Calu3 (cell line): ENCODE measurements around the gene ZNF84. TPM values are rescaled to one million over a fixed set of nuclear protein-coding genes. Genes with fewer than 3 reads are reported as not detected.
A peak's percentile ranks its signal among the peaks of the same experiment; 100 is the strongest.

Experiments used
- BruUV-seq: library from RNA; stranded (reverse); fragments of 400-500 nt; replicated peaks from 2 replicates; lab custom pipeline; 2021; lab: Mats Ljungman, UMichigan
- CTCF ChIA-PET: fragments of 300-600 bp; sonication (Branson Sonifier 250); formaldehyde crosslinking; loops from one replicate; lab custom pipeline; 2022; ENCODE audit warnings: antibody characterized with exemption; lab: Charles Lee
- DNase-seq: peaks from one replicate; pipeline ENCODE4 v3.0.0; 2022
- H3K27ac Mint-ChIP-seq: one replicate; pipeline ENCODE4 v1.8.0; 2022; ENCODE audit warnings: mixed read lengths; ENCODE audit not compliant: unreplicated experiment
- H3K27me3 Mint-ChIP-seq: one replicate; pipeline ENCODE4 v1.8.0; 2022; ENCODE audit warnings: mixed read lengths; ENCODE audit not compliant: unreplicated experiment
- H3K36me3 Mint-ChIP-seq: one replicate; pipeline ENCODE4 v1.8.0; 2022; ENCODE audit warnings: mild to moderate bottlenecking, moderate library complexity, mixed read lengths; ENCODE audit not compliant: insufficient read depth, unreplicated experiment
- H3K4me1 Mint-ChIP-seq: one replicate; pipeline ENCODE4 v1.8.0; 2022; ENCODE audit warnings: mild to moderate bottlenecking, low read depth, mixed read lengths; ENCODE audit not compliant: unreplicated experiment
- H3K4me3 Mint-ChIP-seq: one replicate; pipeline ENCODE4 v1.8.0; 2022; ENCODE audit warnings: mild to moderate bottlenecking, low read depth, moderate library complexity, mixed read lengths; ENCODE audit not compliant: unreplicated experiment
- H3K9me3 Mint-ChIP-seq: one replicate; pipeline ENCODE4 v1.8.0; 2022; ENCODE audit warnings: low read depth, mixed read lengths; ENCODE audit not compliant: unreplicated experiment
- intact Hi-C: fragments of 100-400 bp; cut with micrococcal nuclease; formaldehyde crosslinking; loops from one replicate; pipeline ENCODE4 v1.10.0; 2022; ENCODE audit not compliant: unreplicated experiment
- total RNA-seq: library from RNA; stranded (reverse); gene quantifications from 2 replicates; pipeline ENCODE4 v1.2.3, GENCODE V29; 2022
- TF ChIP-seq, protein P1 (sequence below): fragments of 200-600 bp; IDR thresholded peaks from one replicate; pipeline ENCODE4 v1.8.0; 2022; ENCODE audit warnings: antibody characterized with exemption; ENCODE audit not compliant: unreplicated experiment

The ZNF84 gene
- total RNA-seq, 1 experiment from 2014 or later = 44.5 TPM

DNA sequence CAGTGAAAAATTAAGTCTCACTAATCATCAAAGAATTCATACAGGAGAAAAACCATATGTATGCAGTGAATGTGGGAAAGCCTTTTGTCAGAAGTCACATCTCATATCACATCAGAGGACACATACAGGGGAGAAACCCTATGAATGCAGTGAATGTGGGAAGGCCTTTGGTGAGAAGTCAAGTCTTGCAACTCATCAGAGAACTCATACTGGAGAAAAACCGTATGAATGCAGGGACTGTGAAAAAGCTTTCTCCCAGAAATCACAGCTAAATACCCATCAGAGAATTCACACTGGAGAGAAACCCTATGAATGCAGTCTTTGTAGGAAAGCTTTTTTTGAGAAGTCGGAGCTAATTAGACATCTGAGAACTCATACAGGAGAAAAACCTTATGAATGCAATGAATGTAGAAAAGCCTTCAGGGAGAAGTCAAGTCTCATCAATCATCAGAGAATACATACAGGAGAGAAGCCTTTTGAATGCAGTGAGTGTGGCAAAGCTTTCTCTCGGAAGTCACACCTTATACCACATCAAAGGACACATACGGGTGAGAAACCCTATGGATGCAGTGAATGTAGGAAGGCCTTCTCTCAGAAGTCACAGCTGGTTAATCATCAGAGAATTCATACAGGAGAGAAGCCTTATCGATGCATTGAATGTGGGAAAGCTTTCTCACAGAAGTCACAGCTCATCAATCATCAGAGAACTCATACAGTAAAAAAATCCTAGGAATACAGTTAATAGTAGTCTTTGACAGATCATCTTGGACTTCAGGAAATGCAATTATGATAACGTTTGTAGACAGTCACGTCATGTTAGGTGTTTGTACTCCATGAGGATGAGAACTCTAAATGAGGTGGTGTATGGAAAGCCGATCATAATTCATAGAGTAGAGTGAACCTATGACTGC lies 21.1 kb downstream of the ZNF84 start:
- Mint-ChIP-seq H3K27ac (peak overlapping the region; percentile 73), H3K36me3 (peaks cover 42% of the 10 kb centered on the region), H3K27me3 (no peaks in the 10 kb centered on the region), H3K9me3 (peaks cover 30% of the 10 kb centered on the region), H3K4me1 (no peaks in the 10 kb centered on the region), H3K4me3 (no peak overlapping the region)
- TF ChIP-seq, protein P1, sequence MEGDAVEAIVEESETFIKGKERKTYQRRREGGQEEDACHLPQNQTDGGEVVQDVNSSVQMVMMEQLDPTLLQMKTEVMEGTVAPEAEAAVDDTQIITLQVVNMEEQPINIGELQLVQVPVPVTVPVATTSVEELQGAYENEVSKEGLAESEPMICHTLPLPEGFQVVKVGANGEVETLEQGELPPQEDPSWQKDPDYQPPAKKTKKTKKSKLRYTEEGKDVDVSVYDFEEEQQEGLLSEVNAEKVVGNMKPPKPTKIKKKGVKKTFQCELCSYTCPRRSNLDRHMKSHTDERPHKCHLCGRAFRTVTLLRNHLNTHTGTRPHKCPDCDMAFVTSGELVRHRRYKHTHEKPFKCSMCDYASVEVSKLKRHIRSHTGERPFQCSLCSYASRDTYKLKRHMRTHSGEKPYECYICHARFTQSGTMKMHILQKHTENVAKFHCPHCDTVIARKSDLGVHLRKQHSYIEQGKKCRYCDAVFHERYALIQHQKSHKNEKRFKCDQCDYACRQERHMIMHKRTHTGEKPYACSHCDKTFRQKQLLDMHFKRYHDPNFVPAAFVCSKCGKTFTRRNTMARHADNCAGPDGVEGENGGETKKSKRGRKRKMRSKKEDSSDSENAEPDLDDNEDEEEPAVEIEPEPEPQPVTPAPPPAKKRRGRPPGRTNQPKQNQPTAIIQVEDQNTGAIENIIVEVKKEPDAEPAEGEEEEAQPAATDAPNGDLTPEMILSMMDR = no peak
- intact Hi-C loops = no loop called here
- BruUV-seq = TSS peak; percentile 11
- DNase-seq = no peak
- CTCF ChIA-PET = no interaction called here

DNA sequence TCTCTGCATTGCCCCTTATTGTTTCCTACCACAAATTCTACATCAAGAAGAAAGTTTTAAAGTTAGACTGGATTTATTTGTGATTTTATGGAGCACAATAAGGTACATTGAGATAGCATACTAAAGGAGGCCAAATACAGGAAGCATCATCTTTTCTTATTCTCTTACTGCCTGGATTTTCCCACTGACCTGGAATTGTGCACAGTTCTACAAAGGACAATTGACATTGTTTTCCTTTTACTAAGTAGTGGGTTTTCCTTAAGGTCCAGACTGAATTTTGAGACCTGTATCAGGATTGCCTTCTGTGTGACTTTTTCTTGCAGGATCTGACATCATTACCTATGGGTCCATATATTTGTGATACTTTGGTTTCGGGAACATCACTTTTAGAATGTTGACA lies 24.6 kb downstream of the ZNF84 start:
- no TSS peak for BruUV-seq
- Mint-ChIP-seq H3K27me3 (no peaks in the 10 kb centered on the region), H3K4me1 (no peaks in the 10 kb centered on the region), H3K36me3 (peaks cover 24% of the 10 kb centered on the region), H3K27ac (no peak overlapping the region), H3K9me3 (peaks cover 31% of the 10 kb centered on the region), H3K4me3 (no peak overlapping the region)
- intact Hi-C loops = no loop called here
- CTCF ChIA-PET = no interaction called here
- TF ChIP-seq, protein P1 = no peak
- no peak for DNase-seq

DNA sequence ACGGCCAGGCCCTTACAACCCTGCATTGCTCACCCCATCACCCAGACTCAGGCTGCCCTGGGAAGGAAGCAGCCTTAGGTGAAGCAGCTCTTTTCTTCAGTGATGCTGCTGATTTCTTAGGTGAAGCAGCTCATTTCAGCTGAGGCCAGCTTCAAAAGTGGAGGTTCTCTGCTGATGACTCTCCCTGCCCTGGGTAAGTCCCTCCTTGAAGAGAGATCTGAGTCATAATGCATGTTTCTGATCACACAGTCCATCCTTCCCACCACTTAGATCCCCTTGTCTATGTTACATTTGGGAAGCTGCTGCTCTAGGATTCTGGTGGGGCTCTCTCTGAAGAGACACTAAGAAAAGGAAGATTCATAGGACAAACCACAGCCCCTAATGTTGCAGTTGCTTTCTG lies 26.2 kb downstream of the ZNF84 start:
- peaks cover 8% of the 10 kb centered on the region for H3K36me3 Mint-ChIP-seq
- intact Hi-C loops = no loop called here
- no peaks in the 10 kb centered on the region for H3K27me3 Mint-ChIP-seq
- no peaks in the 10 kb centered on the region for H3K4me1 Mint-ChIP-seq
- no peak overlapping the region for H3K4me3 Mint-ChIP-seq
- H3K27ac Mint-ChIP-seq = no peak overlapping the region
- CTCF ChIA-PET = no interaction called here
- H3K9me3 Mint-ChIP-seq = peaks cover 24% of the 10 kb centered on the region
- TF ChIP-seq, protein P1 = no peak
- BruUV-seq = no TSS peak
- DNase-seq = no peak

DNA sequence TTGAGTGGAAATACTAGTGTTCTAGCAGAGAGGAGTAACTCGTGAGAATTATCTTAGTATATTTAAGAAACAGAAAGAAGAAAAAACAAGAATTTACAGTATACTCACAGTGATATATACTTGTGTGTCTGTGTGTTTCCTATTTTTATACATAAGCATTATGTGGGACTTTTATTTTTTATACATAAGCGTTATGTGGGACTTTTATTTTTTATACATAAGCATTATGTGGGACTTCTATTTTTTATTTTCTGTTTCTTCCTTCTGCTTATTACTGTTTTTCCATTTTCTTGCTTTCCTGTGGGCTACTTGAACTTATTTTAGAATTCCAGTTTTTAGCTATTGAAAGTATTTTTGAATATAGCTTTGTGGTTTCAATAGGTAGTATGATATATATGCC lies 36.5 kb downstream of the ZNF84 start:
- H3K4me3 Mint-ChIP-seq = no peak overlapping the region
- no peak overlapping the region for H3K27ac Mint-ChIP-seq
- intact Hi-C loops = no loop called here
- TF ChIP-seq, protein P1 = no peak
- H3K4me1 Mint-ChIP-seq = no peaks in the 10 kb centered on the region
- no peaks in the 10 kb centered on the region for H3K36me3 Mint-ChIP-seq
- no peaks in the 10 kb centered on the region for H3K27me3 Mint-ChIP-seq
- DNase-seq = no peak
- peaks cover 25% of the 10 kb centered on the region for H3K9me3 Mint-ChIP-seq
- no TSS peak for BruUV-seq
- CTCF ChIA-PET = interaction anchor here (0.6 kb wide), 1 partner anchor 189 kb away, joined by 3 read pairs; no protein-coding TSS in a partner anchor
